Measurements from ENCODE around the gene TWF2.

TWF2 gene

DNA sequence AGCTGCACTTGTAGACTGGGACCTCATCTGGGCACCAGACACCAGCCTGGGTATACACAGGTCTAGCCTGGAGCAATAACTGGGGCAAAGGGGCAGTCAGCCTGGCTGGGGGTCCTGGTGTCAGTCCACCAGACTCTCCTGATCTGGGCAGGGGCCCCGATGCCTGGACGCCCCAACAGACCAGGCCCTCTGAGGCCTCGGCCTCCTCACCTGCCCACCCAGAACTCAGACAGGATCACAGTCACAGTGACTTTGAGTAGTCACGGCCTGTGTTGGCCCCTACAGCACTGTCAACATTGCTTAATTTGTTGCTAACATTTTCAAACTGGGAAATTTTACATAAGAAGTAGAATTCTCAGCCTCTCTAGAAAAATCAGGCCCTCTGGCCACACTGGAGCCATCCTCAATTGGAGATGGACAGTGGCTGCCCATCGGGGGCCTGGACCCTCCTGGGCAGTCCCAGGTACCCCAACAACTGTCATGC is 5.8 kb downstream of the TWF2 start:
- Histone ChIP-seq H3K9ac (ENCODE audit: low read length) (no peak overlapping the region), H3K4me3 (ENCODE audit: insufficient read depth, low read length, poor library complexity, severe bottlenecking) (no peak overlapping the region), H3K27ac (ENCODE audit: low read depth, low read length) (no peak overlapping the region), H3K36me3 (ENCODE audit: low read length) (no peaks in the 10 kb centered on the region), H3K9me3 (ENCODE audit: insufficient read depth, low read length) (no peaks in the 10 kb centered on the region), H3K79me2 (ENCODE audit: insufficient read depth, low read length) (peaks cover 16% of the 10 kb centered on the region; the same call in 1 of the 2 replicates), H3K27me3 (ENCODE audit: low read length) (no peaks in the 10 kb centered on the region), H3K4me2 (ENCODE audit: low read depth, low read length, poor library complexity, severe bottlenecking) (no peak overlapping the region), H2AFZ (ENCODE audit: low read depth, low read length, severe bottlenecking) (no peak overlapping the region), H4K20me1 (ENCODE audit: low read depth, low read length) (no peaks in the 10 kb centered on the region), H3F3A (ENCODE audit: insufficient read depth) (no peaks in the 10 kb centered on the region), H3K9me2 (replicated peaks; ENCODE audit: insufficient read depth, low read length) (no peaks in the 10 kb centered on the region)
- TF ChIP-seq, protein P1, sequence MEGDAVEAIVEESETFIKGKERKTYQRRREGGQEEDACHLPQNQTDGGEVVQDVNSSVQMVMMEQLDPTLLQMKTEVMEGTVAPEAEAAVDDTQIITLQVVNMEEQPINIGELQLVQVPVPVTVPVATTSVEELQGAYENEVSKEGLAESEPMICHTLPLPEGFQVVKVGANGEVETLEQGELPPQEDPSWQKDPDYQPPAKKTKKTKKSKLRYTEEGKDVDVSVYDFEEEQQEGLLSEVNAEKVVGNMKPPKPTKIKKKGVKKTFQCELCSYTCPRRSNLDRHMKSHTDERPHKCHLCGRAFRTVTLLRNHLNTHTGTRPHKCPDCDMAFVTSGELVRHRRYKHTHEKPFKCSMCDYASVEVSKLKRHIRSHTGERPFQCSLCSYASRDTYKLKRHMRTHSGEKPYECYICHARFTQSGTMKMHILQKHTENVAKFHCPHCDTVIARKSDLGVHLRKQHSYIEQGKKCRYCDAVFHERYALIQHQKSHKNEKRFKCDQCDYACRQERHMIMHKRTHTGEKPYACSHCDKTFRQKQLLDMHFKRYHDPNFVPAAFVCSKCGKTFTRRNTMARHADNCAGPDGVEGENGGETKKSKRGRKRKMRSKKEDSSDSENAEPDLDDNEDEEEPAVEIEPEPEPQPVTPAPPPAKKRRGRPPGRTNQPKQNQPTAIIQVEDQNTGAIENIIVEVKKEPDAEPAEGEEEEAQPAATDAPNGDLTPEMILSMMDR (IDR thresholded peaks at IDR 0.05; ENCODE audit: insufficient read depth, low read length, poor library complexity, severe bottlenecking) = no peak
- TF ChIP-seq EZH2phosphoT487 (conservative IDR thresholded peaks at IDR 0.05; ENCODE audit: low read length) = no peak

- Histone ChIP-seq H3K9me2 (replicated peaks; ENCODE audit: insufficient read depth, low read length) (no peaks in the 10 kb centered on the region), H3K9ac (ENCODE audit: low read length) (no peak overlapping the region), H3F3A (ENCODE audit: insufficient read depth) (0 out of 2 replicates have a peak, but pooled peaks cover 5% of the 10 kb centered on the region), H3K79me2 (ENCODE audit: insufficient read depth, low read length) (peaks cover 10% of the 10 kb centered on the region; the same call in 1 of the 2 replicates), H3K4me3 (ENCODE audit: insufficient read depth, low read length, poor library complexity, severe bottlenecking) (no peak overlapping the region), H3K36me3 (ENCODE audit: low read length) (no peaks in the 10 kb centered on the region), H3K9me3 (ENCODE audit: insufficient read depth, low read length) (no peaks in the 10 kb centered on the region), H3K27me3 (ENCODE audit: low read length) (no peaks in the 10 kb centered on the region), H2AFZ (ENCODE audit: low read depth, low read length, severe bottlenecking) (no peak overlapping the region), H4K20me1 (ENCODE audit: low read depth, low read length) (no peaks in the 10 kb centered on the region), H3K4me2 (ENCODE audit: low read depth, low read length, poor library complexity, severe bottlenecking) (no peak overlapping the region), H3K27ac (ENCODE audit: low read depth, low read length) (no peak overlapping the region)
- TF ChIP-seq, protein P1 (IDR thresholded peaks at IDR 0.05; ENCODE audit: insufficient read depth, low read length, poor library complexity, severe bottlenecking) = no peak
- TF ChIP-seq EZH2phosphoT487 (conservative IDR thresholded peaks at IDR 0.05; ENCODE audit: low read length) = no peak
Measured at GRCh38 chr3:52232279-52233107, 6.5 kb downstream of the TWF2 start.

DNA sequence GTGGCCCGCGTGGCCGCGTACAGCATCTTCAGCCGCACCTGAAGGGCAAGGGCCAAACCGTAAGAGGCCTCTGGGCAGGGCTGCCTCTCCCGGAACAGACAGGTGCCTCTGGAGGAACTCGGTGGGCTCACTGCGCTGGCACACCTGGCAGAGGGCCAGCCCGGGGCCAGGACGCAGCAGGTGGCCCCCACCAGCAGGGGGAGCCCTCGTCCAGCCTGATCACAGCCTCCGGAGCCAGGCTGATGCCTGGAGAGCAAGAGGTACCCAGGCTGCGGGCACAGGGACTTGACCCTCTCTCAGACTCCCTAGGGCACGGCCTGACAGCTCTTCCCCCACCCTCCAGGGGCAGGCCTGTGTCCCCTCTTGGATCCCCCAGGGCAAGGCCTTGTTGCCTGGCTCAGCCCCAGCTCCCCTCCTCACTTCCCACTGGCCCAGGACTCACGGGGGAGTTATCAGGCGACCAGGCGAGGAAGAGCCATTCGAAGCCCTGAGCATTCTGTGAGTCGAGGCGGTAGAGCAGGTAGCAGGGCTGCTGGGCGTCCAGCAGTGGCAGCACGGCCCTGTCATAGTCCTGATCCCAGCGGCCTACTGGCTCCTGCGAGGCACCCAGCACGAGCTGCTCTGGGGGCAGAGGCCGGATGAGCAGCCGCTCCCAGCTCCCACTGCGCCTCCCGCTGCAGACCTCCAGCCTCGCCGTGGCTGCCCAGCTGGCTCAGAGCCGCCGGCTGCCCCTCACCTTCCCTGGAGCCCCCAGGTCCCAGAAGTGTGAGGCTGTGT is 7.3 kb downstream of the TWF2 start:
- H3K9me2 ChIP-seq (replicated peaks; ENCODE audit: insufficient read depth, low read length) = no peaks in the 10 kb centered on the region
- H3K9ac ChIP-seq (ENCODE audit: low read length) = no peak overlapping the region
- H2AFZ ChIP-seq (ENCODE audit: low read depth, low read length, severe bottlenecking) = no peak overlapping the region
- 0 out of 2 replicates have a peak, but pooled peaks cover 5% of the 10 kb centered on the region for H3F3A ChIP-seq (ENCODE audit: insufficient read depth)
- H3K9me3 ChIP-seq (ENCODE audit: insufficient read depth, low read length) = no peaks in the 10 kb centered on the region
- no peaks in the 10 kb centered on the region for H3K36me3 ChIP-seq (ENCODE audit: low read length)
- 0 out of 2 replicates have a peak, but pooled peaks cover 2% of the 10 kb centered on the region for H3K79me2 ChIP-seq (ENCODE audit: insufficient read depth, low read length)
- no peak overlapping the region for H3K4me3 ChIP-seq (ENCODE audit: insufficient read depth, low read length, poor library complexity, severe bottlenecking)
- no peaks in the 10 kb centered on the region for H4K20me1 ChIP-seq (ENCODE audit: low read depth, low read length)
- H3K4me2 ChIP-seq (ENCODE audit: low read depth, low read length, poor library complexity, severe bottlenecking) = no peak overlapping the region
- TF ChIP-seq, protein P1 (IDR thresholded peaks at IDR 0.05; ENCODE audit: insufficient read depth, low read length, poor library complexity, severe bottlenecking) = peak; percentile 93
- TF ChIP-seq EZH2phosphoT487 (conservative IDR thresholded peaks at IDR 0.05; ENCODE audit: low read length) = no peak
- no peak overlapping the region for H3K27ac ChIP-seq (ENCODE audit: low read depth, low read length)
- H3K27me3 ChIP-seq (ENCODE audit: low read length) = no peaks in the 10 kb centered on the region
